HG02759 (cell line): Measurements from ENCODE around the gene MAP7D1.
"Not testable (repeated sequence)": the region's sequence is repeated elsewhere in the genome, so short reads cannot be mapped to it uniquely, and the experiment has no call there.

Experiments
- ATAC-seq: cut with Tn5 transposase; IDR thresholded peaks from one replicate; pipeline ENCODE4 v1.9.1; 2021; ENCODE audit warnings: mild to moderate bottlenecking, moderate library complexity; ENCODE audit not compliant: unreplicated experiment

MAP7D1 gene

GRCh38 chr1:36166938-36167905 is 11.3 kb downstream of the MAP7D1 start:
- ATAC-seq, result no peak

GRCh38 chr1:36168514-36168913 is 12.6 kb downstream of the MAP7D1 start:
- ATAC-seq, result no peak

GRCh38 chr1:36170643-36171412 is 14.9 kb downstream of the MAP7D1 start:
- no peak for ATAC-seq

DNA sequence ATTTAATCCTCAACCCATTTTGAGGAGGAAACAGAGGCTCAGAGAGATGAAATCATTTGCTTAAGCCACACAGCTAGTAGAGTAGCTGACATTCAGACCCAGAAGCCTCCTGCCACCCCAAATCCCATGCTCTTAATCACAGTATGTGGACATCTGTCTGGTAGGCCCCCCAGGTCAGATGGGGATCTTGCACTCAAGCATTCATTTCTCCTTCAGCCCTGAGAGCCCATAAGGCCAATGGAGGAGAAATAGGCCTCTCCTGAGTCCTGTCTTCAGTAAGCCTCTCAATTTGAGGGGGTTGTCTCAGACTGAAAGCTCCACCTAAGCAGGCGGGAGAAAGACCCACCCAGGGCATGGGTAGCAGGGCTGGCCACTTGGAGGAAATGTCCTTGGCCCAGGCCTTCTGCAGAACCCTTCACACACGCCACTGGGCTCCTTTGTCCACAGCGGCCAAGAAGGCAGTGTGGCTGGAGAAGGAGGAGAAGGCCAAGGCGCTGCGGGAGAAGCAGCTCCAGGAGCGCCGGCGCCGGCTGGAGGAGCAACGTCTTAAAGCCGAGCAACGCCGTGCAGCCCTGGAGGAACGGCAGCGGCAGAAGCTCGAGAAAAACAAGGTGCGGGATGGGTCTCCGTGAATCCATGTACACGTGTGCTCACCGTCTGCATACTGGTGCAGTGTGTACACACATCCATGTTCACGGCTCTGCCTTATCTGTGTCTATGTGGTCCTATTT is 16.2 kb downstream of the MAP7D1 start:
- ATAC-seq, result no peak

DNA sequence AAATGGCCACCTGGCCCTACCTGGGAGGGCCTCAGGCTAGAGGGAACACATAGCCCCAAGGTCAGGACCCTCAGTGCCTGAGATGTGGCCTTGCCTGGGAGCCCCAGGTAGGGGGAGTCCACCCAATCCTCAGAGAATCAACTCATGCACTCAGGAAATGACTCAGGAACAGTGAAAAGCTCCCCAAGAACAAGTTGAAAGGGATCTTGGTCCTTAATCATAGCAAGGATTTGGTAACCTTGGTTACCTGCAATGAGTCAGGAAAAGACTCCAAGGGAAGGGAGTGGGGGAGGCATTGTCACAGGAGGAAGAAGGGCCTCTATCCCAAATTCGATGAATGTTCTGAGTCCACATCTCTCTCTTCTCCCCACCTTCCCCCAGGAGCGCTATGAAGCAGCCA is 17.0 kb downstream of the MAP7D1 start:
- no peak for ATAC-seq

DNA sequence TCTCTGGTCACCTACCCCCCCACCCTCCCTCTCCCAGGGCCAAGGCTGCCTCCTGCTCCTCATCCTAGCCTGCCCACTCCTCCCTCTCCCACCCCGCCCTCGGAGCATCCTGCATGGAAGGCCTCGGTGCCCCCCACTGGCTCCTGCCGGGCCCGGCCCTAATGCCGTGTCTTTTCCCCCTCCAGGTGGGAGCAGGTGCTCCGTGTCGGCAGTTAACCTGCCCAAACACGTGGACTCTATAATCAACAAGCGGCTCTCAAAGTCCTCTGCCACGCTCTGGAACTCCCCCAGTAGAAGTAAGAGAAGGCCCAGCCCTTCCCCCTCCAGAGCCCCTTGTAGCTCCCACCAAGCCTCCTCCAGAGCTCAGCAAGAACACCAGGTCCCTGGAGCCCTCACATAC is 18.8 kb downstream of the MAP7D1 start:
- ATAC-seq, result no peak

- ATAC-seq, result no peak
Observed at GRCh38 chr1:36175137-36176095, 19.5 kb downstream of the MAP7D1 start.

DNA sequence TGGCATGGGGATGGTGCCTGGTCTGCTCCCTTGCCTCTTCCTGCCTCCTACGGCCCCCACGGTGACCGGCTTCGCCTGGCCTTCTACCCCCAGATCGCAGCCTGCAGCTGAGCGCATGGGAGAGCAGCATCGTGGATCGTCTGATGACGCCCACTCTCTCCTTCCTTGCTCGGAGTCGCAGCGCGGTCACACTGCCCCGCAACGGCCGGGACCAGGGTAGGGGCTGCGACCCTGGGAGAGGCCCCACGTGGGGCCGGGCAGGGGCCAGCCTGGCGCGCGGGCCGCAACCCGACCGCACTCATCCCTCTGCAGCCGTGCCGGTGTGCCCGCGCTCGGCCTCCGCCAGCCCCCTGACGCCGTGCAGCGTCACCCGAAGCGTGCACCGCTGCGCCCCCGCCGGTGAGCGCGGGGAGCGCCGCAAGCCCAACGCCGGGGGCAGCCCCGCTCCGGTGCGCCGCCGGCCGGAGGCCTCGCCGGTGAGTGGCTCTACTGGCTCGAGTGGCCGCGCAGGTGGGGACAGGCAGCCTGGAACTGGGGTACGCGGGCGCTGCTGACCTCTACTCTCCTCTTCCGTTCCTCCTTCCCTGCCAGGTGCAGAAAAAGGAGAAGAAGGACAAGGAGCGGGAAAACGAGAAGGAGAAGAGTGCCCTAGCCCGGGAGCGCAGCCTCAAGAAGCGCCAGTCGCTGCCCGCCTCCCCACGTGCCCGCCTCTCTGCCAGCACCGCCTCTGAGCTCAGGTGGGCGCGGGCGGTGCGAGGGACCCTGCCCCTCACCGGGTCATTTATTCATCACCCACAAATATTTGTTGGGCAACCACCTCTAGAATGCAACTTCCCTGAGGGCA is 20.4 kb downstream of the MAP7D1 start:
- ATAC-seq, result no peak

DNA sequence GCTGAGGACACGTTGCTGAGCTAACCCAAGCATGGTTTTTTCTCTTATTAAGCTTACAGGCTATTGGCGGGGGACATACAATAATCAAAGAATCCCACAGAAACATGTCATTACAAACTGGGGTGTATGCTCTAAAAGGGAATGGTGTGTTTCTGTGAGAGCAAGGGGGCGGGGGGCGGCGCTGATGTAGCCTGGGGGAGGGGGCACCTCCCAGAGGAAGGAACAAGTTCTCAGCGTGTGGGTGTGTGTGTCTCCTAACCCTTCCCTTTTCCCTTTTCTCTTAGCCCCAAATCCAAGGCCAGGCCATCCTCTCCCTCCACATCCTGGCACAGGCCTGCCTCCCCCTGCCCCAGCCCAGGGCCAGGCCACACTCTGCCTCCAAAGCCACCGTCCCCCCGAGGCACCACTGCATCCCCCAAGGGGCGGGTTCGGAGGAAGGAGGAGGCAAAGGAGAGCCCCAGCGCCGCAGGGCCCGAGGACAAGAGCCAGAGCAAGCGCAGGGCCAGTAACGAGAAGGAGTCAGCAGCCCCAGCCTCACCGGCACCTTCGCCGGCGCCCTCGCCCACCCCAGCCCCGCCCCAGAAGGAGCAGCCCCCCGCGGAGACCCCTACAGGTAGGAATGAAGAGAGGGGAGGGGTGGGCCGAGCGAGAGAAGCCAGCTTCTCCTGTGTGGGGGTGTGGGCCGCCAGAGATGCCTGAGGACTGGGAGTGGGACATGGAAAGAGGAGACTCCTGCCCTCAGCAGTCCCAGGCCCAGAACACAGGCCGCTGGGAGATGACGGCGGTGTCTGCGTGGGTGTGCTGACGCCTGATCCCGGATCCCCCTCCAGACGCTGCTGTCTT is 21.9 kb downstream of the MAP7D1 start:
- ATAC-seq, result no peak

DNA sequence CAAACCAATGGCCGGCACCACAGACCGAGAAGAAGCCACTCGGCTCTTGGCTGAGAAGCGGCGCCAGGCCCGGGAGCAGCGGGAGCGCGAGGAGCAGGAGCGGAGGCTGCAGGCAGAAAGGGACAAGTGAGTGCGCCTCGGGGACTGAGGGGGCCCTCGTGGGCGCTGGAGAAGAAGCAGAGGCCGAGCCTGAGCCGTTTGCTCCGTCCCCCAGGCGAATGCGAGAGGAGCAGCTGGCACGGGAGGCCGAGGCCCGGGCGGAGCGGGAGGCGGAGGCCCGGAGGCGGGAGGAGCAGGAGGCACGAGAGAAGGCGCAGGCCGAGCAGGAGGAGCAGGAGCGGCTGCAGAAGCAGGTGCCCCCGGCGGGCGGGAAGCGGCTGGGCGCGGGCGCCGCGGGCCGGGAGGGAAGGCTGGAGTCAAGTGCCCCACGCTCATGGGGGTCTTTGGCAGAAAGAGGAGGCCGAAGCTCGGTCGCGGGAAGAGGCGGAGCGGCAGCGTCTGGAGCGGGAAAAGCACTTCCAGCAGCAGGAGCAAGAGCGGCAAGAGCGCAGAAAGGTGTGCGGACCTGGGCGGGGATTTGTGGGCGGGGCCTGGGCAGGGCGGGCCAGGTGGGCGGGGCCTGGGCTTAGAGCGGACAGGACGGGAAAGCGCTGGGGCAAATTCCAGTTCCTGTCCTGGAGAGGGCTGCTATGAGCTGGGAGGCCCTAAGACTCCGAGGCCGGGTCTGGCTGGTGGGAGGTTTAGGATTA is 22.7 kb downstream of the MAP7D1 start:
- ATAC-seq, result no peak

- ATAC-seq, result no peak
Observed at GRCh38 chr1:36179220-36179600, 23.2 kb downstream of the MAP7D1 start.

GRCh38 chr1:36182734-36183133 is 26.8 kb downstream of the MAP7D1 start:
- no peak for ATAC-seq

- no peak for ATAC-seq
Observed at GRCh38 chr1:36183309-36183856, 27.4 kb downstream of the MAP7D1 start.

GRCh38 chr1:36187800-36188593 is 32.0 kb downstream of the MAP7D1 start:
- peak; percentile 73 for ATAC-seq

GRCh38 chr1:36196805-36197204 is 40.8 kb downstream of the MAP7D1 start:
- ATAC-seq, result not testable (repeated sequence)

- ATAC-seq, result no peak
Observed at GRCh38 chr1:36198641-36199040, 42.7 kb downstream of the MAP7D1 start.
